IPS-15b (cell line): ENCODE data around the gene GYPE.
"Not testable (repeated sequence)": the region's sequence is repeated elsewhere in the genome, so short reads cannot be mapped to it uniquely, and the experiment has no call there.

Source experiments
- H3K27me3 ChIP-seq: one replicate; pipeline ENCODE4 v1.6.1; 2013; ENCODE audit warnings: low read length; ENCODE audit not compliant: control insufficient read depth, insufficient read depth
- H3K36me3 ChIP-seq: one replicate; pipeline ENCODE4 v1.6.1; 2013; ENCODE audit warnings: low read length; ENCODE audit not compliant: control insufficient read depth, insufficient read depth
- H3K4me1 ChIP-seq: one replicate; pipeline ENCODE4 v1.6.1; 2013; ENCODE audit warnings: mild to moderate bottlenecking, low read length; ENCODE audit not compliant: control insufficient read depth, insufficient read depth
- H3K4me3 ChIP-seq: one replicate; pipeline ENCODE4 v1.5.1; 2013; ENCODE audit warnings: low read depth, low read length
- H3K9ac ChIP-seq: one replicate; pipeline ENCODE4 v1.6.1; 2013; ENCODE audit warnings: low read depth, mild to moderate bottlenecking, low read length
- H3K9me3 ChIP-seq: one replicate; pipeline ENCODE4 v1.6.1; 2013; ENCODE audit warnings: mild to moderate bottlenecking, low read length; ENCODE audit not compliant: control insufficient read depth, insufficient read depth

Gene GYPE

DNA sequence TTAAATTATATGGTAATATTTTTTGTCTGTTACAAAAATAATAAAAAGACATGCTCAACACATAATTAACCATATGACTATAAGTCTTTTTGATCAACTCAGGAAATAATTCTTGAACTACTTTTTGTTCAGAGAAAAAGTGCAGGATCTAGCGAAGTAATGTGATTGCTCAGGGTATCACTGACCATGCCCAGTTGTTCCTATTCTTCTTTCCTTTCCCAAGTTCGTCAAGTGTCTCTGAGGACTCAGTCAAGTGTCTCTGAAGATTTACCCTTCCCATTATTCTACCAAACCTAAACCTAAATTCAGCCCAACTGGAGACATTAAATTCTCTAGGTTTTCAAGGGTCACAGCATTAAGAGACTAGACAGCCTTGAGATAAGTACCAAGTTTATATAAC, 5.5 kb upstream of the GYPE start:
- H3K4me3 ChIP-seq, H3K36me3 ChIP-seq, H3K9me3 ChIP-seq, H3K27me3 ChIP-seq, H3K4me1 ChIP-seq, H3K9ac ChIP-seq: not testable (repeated sequence)

DNA sequence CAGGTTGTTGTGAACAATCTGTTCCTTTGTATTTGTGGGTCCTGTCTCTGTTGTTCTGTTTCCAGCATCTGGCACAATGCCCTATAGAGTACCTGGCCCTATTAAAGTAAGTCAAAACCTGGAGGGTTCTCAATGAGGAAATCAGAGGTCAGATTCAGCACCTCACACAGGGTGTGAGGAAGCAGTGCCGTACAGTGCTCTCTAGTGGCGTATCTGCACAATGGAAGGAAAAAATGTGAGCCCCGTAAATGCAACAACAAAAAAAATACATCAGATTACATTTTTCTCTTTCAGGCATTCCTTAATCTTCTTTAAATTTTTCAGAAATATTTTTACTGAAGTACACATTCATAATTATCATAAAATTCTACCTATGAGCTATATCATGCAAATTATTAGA, 2.5 kb upstream of the GYPE start:
- not testable (repeated sequence) for H3K9ac ChIP-seq

DNA sequence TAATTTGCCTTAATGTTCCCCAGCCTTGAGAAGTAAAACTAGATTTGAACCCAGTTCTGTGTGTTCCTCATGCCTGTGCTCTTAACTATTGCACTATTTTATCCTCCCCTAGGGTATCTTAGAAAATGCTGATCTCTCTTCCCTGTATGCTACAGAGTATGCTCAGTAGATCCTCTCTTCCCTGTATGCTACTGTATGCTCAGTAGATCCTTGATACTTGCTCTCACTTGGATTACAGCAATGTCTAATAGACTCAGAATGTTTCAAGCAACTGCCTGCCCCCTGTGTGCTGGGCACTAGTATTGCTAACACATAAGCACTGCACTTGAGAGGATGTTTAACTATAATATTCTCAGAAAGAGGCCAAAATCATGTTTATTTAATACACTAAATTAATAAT, 928 bp downstream of the GYPE start:
- H3K9me3 ChIP-seq, H3K27me3 ChIP-seq, H3K9ac ChIP-seq, H3K4me3 ChIP-seq, H3K36me3 ChIP-seq, H3K4me1 ChIP-seq: not testable (repeated sequence)

More for the DNA sequence above, 2.5 kb upstream of the GYPE start:
- not testable (repeated sequence) for H3K36me3 ChIP-seq, H3K4me1 ChIP-seq, H3K27me3 ChIP-seq, H3K4me3 ChIP-seq, H3K9me3 ChIP-seq

GRCh38 chr4:143890323-143890722, 15.0 kb downstream of the GYPE start:
- H3K9ac ChIP-seq, H3K9me3 ChIP-seq, H3K4me1 ChIP-seq, H3K27me3 ChIP-seq, H3K4me3 ChIP-seq, H3K36me3 ChIP-seq: not testable (repeated sequence)

- not testable (repeated sequence) for H3K36me3 ChIP-seq, H3K27me3 ChIP-seq, H3K9me3 ChIP-seq, H3K4me3 ChIP-seq, H3K4me1 ChIP-seq, H3K9ac ChIP-seq
Observed at GRCh38 chr4:143888189-143888588, 17.2 kb downstream of the GYPE start.

- H3K9me3 ChIP-seq, H3K36me3 ChIP-seq, H3K9ac ChIP-seq, H3K27me3 ChIP-seq, H3K4me1 ChIP-seq, H3K4me3 ChIP-seq: not testable (repeated sequence)
Observed at GRCh38 chr4:143884965-143885364, 20.4 kb downstream of the GYPE start.

DNA sequence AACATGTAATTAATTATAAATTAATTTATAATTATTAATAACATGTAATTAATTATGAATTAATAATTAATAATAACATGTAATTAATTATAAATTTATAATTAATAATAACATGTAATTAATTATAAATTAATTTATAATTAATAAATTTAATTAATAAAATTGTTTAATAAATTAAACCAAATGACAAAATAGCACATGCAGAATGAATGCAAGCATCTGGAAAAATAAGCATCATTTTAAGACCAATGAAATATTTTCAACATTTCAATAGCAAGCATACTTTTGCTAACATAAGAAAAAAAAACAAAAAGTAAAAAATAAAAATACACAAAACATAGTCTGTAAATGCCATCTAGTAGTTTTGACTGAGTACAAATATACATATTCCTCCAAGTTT, 21.8 kb downstream of the GYPE start:
- H3K4me1 ChIP-seq = no peaks in the 10 kb centered on the region
- no peak overlapping the region for H3K9ac ChIP-seq
- H3K9me3 ChIP-seq = no peaks in the 10 kb centered on the region
- no peak overlapping the region for H3K4me3 ChIP-seq
- no peaks in the 10 kb centered on the region for H3K36me3 ChIP-seq
- no peaks in the 10 kb centered on the region for H3K27me3 ChIP-seq

DNA sequence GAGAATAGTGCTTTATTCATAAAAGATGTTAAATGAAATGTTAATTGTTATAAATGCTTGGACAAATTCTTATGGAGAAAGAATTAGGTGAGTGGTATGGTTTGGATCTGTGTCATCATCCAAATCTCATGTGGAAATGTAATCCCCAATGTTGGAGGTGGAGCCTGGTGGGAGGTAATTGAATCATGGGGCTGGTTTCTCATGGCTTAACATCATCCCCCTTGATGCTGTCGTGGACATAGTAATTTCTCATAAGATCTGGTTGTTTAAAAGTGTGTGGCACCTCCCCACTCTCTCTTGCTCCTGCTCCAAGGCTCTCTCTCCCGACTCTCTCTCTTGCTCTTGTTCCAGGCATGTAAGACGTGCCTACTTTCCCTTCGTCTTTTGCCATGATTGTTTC, 22.5 kb downstream of the GYPE start:
- Histone ChIP-seq H3K9ac (no peak overlapping the region), H3K4me1 (no peaks in the 10 kb centered on the region), H3K36me3 (no peaks in the 10 kb centered on the region), H3K4me3 (no peak overlapping the region), H3K27me3 (no peaks in the 10 kb centered on the region), H3K9me3 (no peaks in the 10 kb centered on the region)

DNA sequence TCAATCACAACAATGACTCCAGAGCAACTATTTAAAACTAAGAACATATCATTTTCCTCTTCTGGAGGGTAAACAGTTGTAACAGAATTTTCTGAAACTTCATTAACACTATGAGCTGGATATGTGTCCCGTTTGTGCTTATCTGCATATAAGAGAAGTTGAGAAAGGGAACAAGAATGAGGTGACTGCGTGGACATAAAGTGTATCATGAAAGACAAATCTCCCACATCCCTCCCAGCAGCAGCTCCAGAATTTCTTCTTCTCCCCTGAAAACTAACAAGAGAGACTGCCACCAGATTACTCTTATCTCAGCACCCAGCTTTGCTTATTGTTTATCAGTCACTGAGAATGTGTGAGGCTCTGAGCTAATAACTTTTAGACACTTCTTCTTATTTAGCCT, 25.8 kb downstream of the GYPE start:
- not testable (repeated sequence) for H3K9ac ChIP-seq, H3K9me3 ChIP-seq, H3K27me3 ChIP-seq

GRCh38 chr4:143875357-143875756, 30.0 kb downstream of the GYPE start:
- H3K9ac ChIP-seq, H3K27me3 ChIP-seq, H3K9me3 ChIP-seq, H3K4me3 ChIP-seq, H3K36me3 ChIP-seq, H3K4me1 ChIP-seq: not testable (repeated sequence)

More for the DNA sequence above, 25.8 kb downstream of the GYPE start:
- not testable (repeated sequence) for H3K36me3 ChIP-seq, H3K4me3 ChIP-seq, H3K4me1 ChIP-seq

GRCh38 chr4:143870523-143871268, 34.7 kb downstream of the GYPE start:
- not testable (repeated sequence) for H3K4me1 ChIP-seq, H3K9me3 ChIP-seq, H3K36me3 ChIP-seq, H3K9ac ChIP-seq, H3K4me3 ChIP-seq, H3K27me3 ChIP-seq

DNA sequence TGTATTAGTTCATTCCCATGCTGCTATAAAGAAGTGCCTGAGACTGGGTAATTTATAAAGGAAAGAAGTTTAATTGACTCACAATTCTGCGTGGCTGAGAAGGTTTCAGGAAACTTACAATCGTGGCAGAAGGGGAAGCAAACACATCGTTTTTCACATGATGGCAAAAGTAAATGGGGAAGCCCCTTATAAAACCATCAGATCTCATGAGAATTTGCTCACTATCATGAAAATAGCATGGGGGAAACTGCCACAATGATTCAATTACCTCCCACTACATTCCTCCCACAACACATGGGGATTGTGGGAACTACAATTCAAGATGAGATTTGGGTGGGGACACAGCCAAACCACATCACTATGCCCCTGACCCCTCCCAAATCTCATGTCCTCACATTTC, 35.4 kb downstream of the GYPE start:
- not testable (repeated sequence) for H3K9me3 ChIP-seq, H3K4me1 ChIP-seq, H3K9ac ChIP-seq, H3K36me3 ChIP-seq, H3K4me3 ChIP-seq, H3K27me3 ChIP-seq

DNA sequence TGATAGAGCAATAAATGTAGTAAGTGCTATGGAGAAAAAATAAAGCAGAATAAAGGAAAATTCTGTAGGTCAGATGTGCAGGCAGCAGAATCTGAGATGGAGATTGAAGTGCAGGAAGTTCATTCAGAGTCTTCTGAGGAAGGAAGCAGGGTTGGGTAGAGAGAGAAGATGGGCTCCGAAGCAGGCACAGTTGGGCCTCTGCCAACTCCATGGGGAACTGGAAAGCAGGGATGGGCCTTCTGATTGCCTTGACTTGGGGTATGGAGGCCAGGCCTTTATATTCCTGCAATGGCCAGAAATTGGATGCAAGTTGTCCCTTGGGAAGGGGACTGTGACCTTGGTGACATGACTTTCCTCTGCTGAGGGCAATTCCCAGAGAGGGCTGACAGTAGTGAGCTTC, 42.6 kb downstream of the GYPE start:
- not testable (repeated sequence) for H3K9me3 ChIP-seq, H3K36me3 ChIP-seq, H3K27me3 ChIP-seq, H3K4me3 ChIP-seq, H3K9ac ChIP-seq, H3K4me1 ChIP-seq
